ENCODE measurements around the gene ELMO2.

The ELMO2 gene

GRCh38 chr20:46330831-46331371 is 75.5 kb downstream of the ELMO2 start:
- no peak for DNase-seq

- DNase-seq, result no peak
Measured at GRCh38 chr20:46330072-46330763, 76.2 kb downstream of the ELMO2 start.

- no peak for DNase-seq
Measured at GRCh38 chr20:46328200-46328882, 78.1 kb downstream of the ELMO2 start.

- DNase-seq, result no peak
Measured at GRCh38 chr20:46327557-46327956, 78.9 kb downstream of the ELMO2 start.

- no peak for DNase-seq
Measured at GRCh38 chr20:46325789-46326188, 80.6 kb downstream of the ELMO2 start.

GRCh38 chr20:46324960-46325703 is 81.3 kb downstream of the ELMO2 start:
- DNase-seq, result peak; percentile 67

- no peak for DNase-seq
Measured at GRCh38 chr20:46324379-46324778, 82.0 kb downstream of the ELMO2 start.

GRCh38 chr20:46323557-46323956 is 82.9 kb downstream of the ELMO2 start:
- no peak for DNase-seq

- DNase-seq, result no peak
Measured at GRCh38 chr20:46322641-46323040, 83.8 kb downstream of the ELMO2 start.

GRCh38 chr20:46317685-46318177 is 88.7 kb downstream of the ELMO2 start:
- no peak for DNase-seq

- DNase-seq, result no peak
Measured at GRCh38 chr20:46316984-46317684, 89.3 kb downstream of the ELMO2 start.
